Suprapubic skin (tissue), 4 donors: ENCODE results near the gene SERINC1. TPM values are rescaled to one million over a fixed set of nuclear protein-coding genes. Genes with fewer than 3 reads are reported as not detected.

Source experiments
- DNase-seq, 2 donors: peaks; one replicate each; pipeline ENCODE4 v3.0.0-alpha.2; 2019; ENCODE audit warnings: low spot score in 2 of 2
- H3K27ac ChIP-seq: fragments of 200-600 bp; sonication (generic); one replicate; pipeline ENCODE4 v1.5.1; 2019
- H3K27me3 ChIP-seq: fragments of 200-600 bp; sonication (generic); one replicate; pipeline ENCODE4 v1.5.1; 2019
- H3K36me3 ChIP-seq: fragments of 200-600 bp; sonication (generic); one replicate; pipeline ENCODE4 v1.5.1; 2019
- H3K4me1 ChIP-seq: fragments of 200-600 bp; sonication (generic); one replicate; pipeline ENCODE4 v1.5.1; 2019
- H3K4me3 ChIP-seq: fragments of 200-600 bp; sonication (generic); one replicate; pipeline ENCODE4 v1.5.1; 2019; ENCODE audit warnings: mild to moderate bottlenecking
- H3K9me3 ChIP-seq: fragments of 200-600 bp; sonication (generic); one replicate; pipeline ENCODE4 v1.5.1; 2019
- CTCF ChIP-seq, 2 donors: fragments of 200-600 bp in 1 of 2; fragments of 450-650 bp in 1 of 2; sonication (generic) in 1 of 2; IDR thresholded peaks; one replicate each; pipeline ENCODE4 v1.5.1; 2016 to 2019; ENCODE audit warnings: antibody characterized with exemption in 2 of 2, mild to moderate bottlenecking in 1 of 2, moderate library complexity in 1 of 2
- EP300 ChIP-seq: sonication (generic); formaldehyde crosslinking; IDR thresholded peaks from one replicate; pipeline ENCODE4 v1.6.1; 2017; ENCODE audit warnings: antibody characterized with exemption
- POLR2A ChIP-seq, 2 donors: fragments of 450-650 bp; IDR thresholded peaks; one replicate each; pipeline ENCODE4 v1.6.1; 2017; ENCODE audit warnings: antibody characterized with exemption in 2 of 2, mild to moderate bottlenecking in 2 of 2, moderate library complexity in 2 of 2
- POLR2AphosphoS5 ChIP-seq, 3 donors: sonication (generic); formaldehyde crosslinking; IDR thresholded peaks; one replicate each; pipeline ENCODE4 v1.6.1; 2017; ENCODE audit warnings: antibody characterized with exemption in 3 of 3
- WGBS: methylation state at CpG from one replicate; pipeline ENCODE4 v1.1.5; 2018; 5-methylcytosine and 5-hydroxymethylcytosine counted together
- total RNA-seq, 4 donors: library from RNA; depleted of rRNA; stranded (reverse); fragments of >200 nt; gene quantifications; one replicate each; pipeline ENCODE4 v1.1.0, GENCODE V29; 2016

SERINC1 gene
- total RNA-seq, 4 donors from 2014 or later: 107 to 132 (median 119) TPM

DNA sequence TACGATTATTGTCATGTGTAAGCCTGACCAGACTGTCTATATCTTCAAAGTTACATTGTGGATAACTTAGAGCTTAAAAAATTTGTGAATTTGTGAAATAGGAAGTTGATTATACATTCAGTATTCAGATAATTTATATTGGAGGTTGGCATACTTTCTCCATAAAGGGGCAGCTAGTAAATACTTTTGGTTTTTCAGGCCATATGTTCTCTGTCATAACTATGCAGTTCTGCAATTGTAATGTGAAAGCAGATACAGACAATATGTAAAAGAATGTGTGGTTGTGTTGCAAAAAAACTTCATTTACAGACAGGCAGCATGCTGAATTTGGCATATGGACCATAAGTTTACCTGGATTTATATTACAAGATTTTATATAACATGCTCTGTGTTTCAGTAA is 42.8 kb downstream of the SERINC1 start:
- no peaks in the 10 kb centered on the region for H3K4me1 ChIP-seq
- no peaks in the 10 kb centered on the region for H3K27me3 ChIP-seq
- peaks cover 51% of the 10 kb centered on the region for H3K36me3 ChIP-seq
- TF ChIP-seq POLR2A (IDR thresholded peaks at IDR 0.05) (no peak), CTCF (IDR thresholded peaks at IDR 0.05) (no peak), EP300 (no peak)
- H3K9me3 ChIP-seq: no peaks in the 10 kb centered on the region
- H3K4me3 ChIP-seq: no peak overlapping the region
- DNase-seq: no peak
- H3K27ac ChIP-seq: no peak overlapping the region
- 95% methylated on average over 1 of the region's 1 CpG for WGBS

GRCh38 chr6:122426597-122426996 is 45.0 kb downstream of the SERINC1 start:
- H3K27me3 ChIP-seq: no peaks in the 10 kb centered on the region
- H3K9me3 ChIP-seq: no peaks in the 10 kb centered on the region
- H3K4me3 ChIP-seq: no peak overlapping the region
- H3K27ac ChIP-seq: no peak overlapping the region
- TF ChIP-seq POLR2AphosphoS5 (IDR thresholded peaks at IDR 0.05) (no peak), POLR2A (IDR thresholded peaks at IDR 0.05) (no peak), EP300 (no peak), CTCF (IDR thresholded peaks at IDR 0.05) (no peak)
- no peak for DNase-seq
- 96% methylated on average over 3 of the region's 3 CpGs for WGBS
- H3K4me1 ChIP-seq: no peaks in the 10 kb centered on the region
- peaks cover 51% of the 10 kb centered on the region for H3K36me3 ChIP-seq

- H3K4me3 ChIP-seq: no peak overlapping the region
- no peak for TF ChIP-seq CTCF (IDR thresholded peaks at IDR 0.05)
- H3K4me1 ChIP-seq: no peaks in the 10 kb centered on the region
- H3K27me3 ChIP-seq: no peaks in the 10 kb centered on the region
- H3K9me3 ChIP-seq: no peaks in the 10 kb centered on the region
- peaks cover 66% of the 10 kb centered on the region for H3K36me3 ChIP-seq
- no peak for DNase-seq
- no peak overlapping the region for H3K27ac ChIP-seq
- 83% methylated on average over 1 of the region's 1 CpG for WGBS
Observed at GRCh38 chr6:122423734-122424133, 47.9 kb downstream of the SERINC1 start.

DNA sequence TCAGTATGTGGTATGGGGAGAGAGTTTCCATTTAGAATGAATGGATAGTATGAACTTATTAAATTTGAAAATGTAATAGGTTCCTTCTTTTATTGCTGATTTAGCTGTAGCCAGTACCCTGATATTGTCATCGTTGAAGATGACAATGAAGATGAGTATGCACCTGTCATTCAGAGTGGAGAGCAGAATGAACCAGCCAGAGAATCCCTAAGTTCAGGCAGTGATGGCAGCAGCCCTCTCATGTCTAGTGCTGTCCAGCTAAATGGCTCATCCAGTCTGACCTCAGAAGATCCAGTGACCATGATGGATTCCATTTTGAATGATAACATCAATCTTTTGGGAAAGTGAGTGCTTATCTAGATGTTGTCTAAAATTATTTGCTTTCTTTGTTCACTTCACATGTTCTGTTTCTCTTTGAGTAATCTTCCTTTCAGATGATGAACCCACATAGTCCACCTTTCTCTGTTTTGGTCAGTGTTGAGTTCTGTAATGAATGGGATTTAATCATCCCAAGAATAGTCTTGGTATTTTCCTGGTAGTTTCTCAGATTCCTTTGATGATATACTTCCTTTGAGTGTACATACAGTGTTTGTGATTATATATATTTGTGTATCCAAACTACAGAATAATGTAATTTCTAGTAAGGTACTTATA is 48.9 kb downstream of the SERINC1 start:
- TF ChIP-seq POLR2AphosphoS5 (IDR thresholded peaks at IDR 0.05) (no peak), POLR2A (IDR thresholded peaks at IDR 0.05) (no peak), CTCF (IDR thresholded peaks at IDR 0.05) (no peak), EP300 (no peak)
- no peak for DNase-seq
- Histone ChIP-seq H3K27ac (no peak overlapping the region), H3K9me3 (no peaks in the 10 kb centered on the region), H3K4me3 (no peak overlapping the region), H3K27me3 (no peaks in the 10 kb centered on the region), H3K36me3 (peaks cover 61% of the 10 kb centered on the region), H3K4me1 (no peaks in the 10 kb centered on the region)
- WGBS: 86% methylated on average over 1 of the region's 1 CpG

GRCh38 chr6:122422003-122422402 is 49.6 kb downstream of the SERINC1 start:
- Histone ChIP-seq H3K36me3 (peaks cover 54% of the 10 kb centered on the region), H3K27me3 (no peaks in the 10 kb centered on the region), H3K9me3 (no peaks in the 10 kb centered on the region), H3K4me1 (no peaks in the 10 kb centered on the region), H3K4me3 (no peak overlapping the region), H3K27ac (no peak overlapping the region)
- TF ChIP-seq CTCF (IDR thresholded peaks at IDR 0.05) (no peak), POLR2A (IDR thresholded peaks at IDR 0.05) (no peak), EP300 (no peak), POLR2AphosphoS5 (IDR thresholded peaks at IDR 0.05) (no peak)
- DNase-seq: no peak
- WGBS: 97% methylated on average over 2 of the region's 2 CpGs
